GM12892 (cell line): Measurements from ENCODE around the gene VWF.

Experiments
- DNase-seq: peaks from one replicate; pipeline ENCODE4 v3.0.0; 2011; ENCODE audit not compliant: insufficient read length
- FAIRE-seq: peaks from 2 replicates; lab custom pipeline; 2011; peaks lifted over from hg19 to GRCh38; lab: Jason Lieb, UNC
- POLR2A ChIP-seq: IDR thresholded peaks from 2 replicates; pipeline ENCODE4 v1.6.1; 2011; ENCODE audit warnings: low read depth, low read length, control low read depth
- POLR2AphosphoS5 ChIP-seq: IDR thresholded peaks from 2 replicates; pipeline ENCODE4 v1.6.1; 2011; ENCODE audit warnings: low read depth, low read length, control low read depth
- TAF1 ChIP-seq: IDR thresholded peaks from 2 replicates; pipeline ENCODE4 v1.6.1; 2011; ENCODE audit warnings: low read depth, mild to moderate bottlenecking, control low read depth, low read length, borderline replicate concordance

The VWF gene

DNA sequence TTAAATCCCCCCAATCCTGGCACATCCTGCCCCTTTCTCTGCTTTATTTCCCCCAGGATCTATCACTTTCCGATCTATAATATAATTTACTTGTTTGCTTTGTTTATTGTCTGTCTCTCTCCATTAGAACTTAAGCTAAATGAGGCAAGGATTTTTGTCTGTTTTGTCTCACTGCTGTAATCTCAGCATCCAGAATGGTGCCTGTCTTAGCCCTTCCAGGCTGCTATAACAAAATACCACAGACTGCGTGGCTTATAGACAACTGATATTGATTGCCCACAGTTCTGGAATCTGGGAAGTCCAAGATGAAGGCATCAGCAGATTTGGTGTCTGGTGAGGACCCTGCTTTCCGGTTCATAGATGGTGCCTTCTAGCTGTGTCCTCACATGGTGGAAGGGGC, 65.2 kb downstream of the VWF start:
- TF ChIP-seq POLR2A (no peak), POLR2AphosphoS5 (no peak), TAF1 (no peak)
- DNase-seq (no peak), FAIRE-seq (no peak)

GRCh38 chr12:6058481-6059161, 65.8 kb downstream of the VWF start:
- DNase-seq (no peak), FAIRE-seq (no peak)
- TF ChIP-seq TAF1 (no peak), POLR2AphosphoS5 (no peak), POLR2A (no peak)

GRCh38 chr12:6057700-6058099, 66.8 kb downstream of the VWF start:
- no peak for FAIRE-seq
- no peak for DNase-seq
- TF ChIP-seq POLR2A (no peak), POLR2AphosphoS5 (no peak), TAF1 (no peak)

DNA sequence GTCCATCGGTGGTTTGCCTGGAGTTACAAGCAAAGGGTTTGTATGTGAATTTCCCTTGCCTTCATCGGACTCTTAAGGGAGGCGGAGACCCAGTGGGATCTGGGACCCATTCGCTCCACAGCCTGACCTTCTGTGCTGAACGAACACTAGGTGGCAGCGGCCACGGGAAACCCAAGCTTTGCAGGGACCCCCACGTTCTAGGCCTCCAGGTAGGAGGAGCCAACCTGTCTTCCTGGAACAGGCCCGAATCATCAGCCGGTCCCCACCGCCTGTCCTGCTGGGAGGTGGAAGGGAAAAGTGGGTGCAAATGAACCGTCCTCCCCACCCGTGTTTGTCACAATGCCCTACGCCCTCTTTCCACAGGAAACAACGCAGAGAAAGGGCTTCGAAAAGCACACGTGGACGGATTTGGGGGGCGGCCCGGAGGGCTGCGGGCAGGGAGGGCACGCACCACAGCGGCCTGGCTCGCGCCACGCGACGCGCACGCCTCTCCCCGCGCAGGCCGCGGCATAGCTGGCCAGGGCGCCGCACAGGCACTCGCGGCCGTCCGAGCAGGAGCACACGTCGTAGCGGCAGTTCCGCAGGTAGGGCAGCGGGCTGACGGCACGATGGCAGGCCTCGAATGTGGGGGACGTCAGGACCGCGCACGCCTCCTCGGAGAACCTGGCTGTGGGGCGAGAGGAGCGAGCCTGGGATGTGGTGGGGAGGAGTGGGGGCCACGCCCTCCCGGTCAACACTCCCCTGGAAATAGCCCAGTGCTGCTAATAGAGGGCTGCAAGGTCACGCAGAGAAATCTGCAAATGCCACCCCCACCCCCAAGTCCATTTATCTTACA, 67.8 kb downstream of the VWF start:
- TF ChIP-seq TAF1 (no peak), POLR2AphosphoS5 (no peak)
- DNase-seq (no peak), FAIRE-seq (no peak)

DNA sequence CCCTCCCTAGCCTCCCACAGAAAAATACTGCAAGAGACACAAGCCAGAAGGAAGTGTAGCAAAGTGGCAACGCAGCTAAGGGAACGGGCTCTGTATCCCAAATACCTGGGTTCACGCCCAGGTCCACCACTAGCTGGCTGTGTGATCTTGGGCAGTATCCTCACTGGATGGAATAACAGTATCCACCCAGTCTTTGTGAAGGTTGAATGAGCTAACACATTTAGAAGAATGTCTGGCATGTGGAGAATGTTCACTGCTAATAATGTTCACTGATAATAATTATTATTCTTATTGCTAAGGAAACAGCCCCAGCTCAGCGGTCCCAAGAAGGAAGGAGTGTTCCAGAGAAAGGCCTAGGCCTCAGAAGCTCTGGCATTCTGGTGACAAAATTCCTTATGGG, 70.9 kb downstream of the VWF start:
- DNase-seq (no peak), FAIRE-seq (no peak)
- TF ChIP-seq TAF1 = no peak
- no peak for TF ChIP-seq POLR2A
- TF ChIP-seq POLR2AphosphoS5 = no peak

GRCh38 chr12:6052940-6053329, 71.5 kb downstream of the VWF start:
- no peak for FAIRE-seq
- TF ChIP-seq POLR2AphosphoS5 (no peak), POLR2A (no peak), TAF1 (no peak)
- no peak for DNase-seq

DNA sequence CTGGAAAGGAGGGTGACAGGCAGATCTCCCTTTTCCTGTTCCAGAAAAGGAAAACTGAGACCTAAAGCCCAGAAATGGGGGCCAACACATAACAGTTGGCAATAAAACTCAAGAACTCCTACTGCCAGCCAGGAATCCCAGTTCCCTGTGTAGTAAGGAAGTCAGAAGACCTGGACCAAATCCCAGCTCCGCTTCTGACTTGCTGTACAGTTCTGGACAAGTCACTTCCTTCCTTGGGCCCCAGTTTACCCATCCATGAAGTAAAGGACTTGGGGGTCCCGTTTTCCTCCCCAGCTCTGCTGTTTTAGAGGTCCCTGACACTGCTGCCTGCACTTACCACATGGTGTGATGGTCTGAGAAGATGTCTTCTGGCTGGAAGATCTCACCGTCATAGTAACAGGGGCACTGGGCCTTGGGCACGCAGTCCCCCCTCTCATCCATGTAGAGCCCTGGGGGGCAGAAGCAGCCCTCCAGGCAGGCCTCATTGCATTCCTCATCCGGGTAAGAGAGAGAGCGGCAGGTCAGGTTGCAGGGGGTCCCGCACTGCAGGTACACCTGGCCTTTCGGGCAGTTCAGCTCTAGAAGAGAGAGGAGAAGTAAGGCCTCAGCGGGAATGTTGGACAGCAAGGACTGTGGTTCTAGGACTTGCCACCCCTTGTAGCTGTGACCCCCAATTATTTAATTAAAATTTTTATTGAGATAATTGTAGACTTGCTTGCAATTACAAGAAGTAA, 72.1 kb downstream of the VWF start:
- no peak for DNase-seq
- TF ChIP-seq POLR2A (no peak), POLR2AphosphoS5 (no peak), TAF1 (no peak)
- FAIRE-seq = no peak

DNA sequence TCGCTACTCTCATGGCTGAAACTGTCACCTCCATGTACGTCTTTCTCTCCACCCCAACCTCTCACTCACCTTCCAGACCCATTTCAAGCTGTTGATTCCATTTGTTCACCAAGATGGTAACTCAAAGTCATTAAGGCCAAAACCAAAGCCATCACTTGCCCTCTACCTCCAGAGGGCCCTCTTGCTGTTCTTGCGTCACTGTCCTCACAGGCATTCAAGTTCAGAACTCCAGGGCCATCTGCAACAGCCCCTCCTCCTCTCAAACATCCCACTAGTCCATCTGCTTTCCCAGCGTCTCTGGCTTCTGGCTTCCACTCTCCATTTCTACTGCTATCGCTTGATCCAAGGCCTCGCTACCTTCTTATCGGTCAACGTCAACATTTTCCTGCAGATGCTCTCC, 74.5 kb downstream of the VWF start:
- DNase-seq (no peak), FAIRE-seq (no peak)
- TF ChIP-seq POLR2A (no peak), TAF1 (no peak), POLR2AphosphoS5 (no peak)

DNA sequence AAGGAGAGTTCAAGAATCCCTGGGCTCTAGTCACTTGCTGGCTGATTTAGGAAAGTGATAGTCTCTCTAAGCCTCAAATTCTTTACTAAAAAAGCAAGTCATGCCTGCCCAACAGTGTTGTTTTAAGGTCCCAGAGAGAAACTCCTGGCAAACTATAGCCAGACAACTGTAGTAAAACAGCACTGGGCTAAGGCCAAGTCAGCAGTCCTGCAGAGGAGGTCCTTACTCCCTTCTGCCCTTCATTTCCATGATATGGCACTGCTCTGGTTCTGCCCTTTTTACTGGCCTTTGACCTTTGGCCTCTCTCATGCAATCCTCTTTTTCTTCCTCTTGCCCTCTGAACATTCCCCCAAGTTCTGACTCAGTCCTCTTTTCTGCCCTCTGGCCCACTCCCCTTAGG, 74.9 kb downstream of the VWF start:
- DNase-seq (no peak), FAIRE-seq (no peak)
- TF ChIP-seq POLR2AphosphoS5 = no peak
- TF ChIP-seq TAF1 = no peak
- TF ChIP-seq POLR2A = no peak

GRCh38 chr12:6047249-6048237, 76.9 kb downstream of the VWF start:
- FAIRE-seq = no peak
- DNase-seq = no peak
- TF ChIP-seq POLR2A = no peak
- TF ChIP-seq POLR2AphosphoS5 = no peak
- no peak for TF ChIP-seq TAF1
